ENCODE measurements around the gene ZNF71. TPM values are rescaled to one million over a fixed set of nuclear protein-coding genes. Genes with fewer than 3 reads are reported as not detected.

The ZNF71 gene
- total and polyA plus RNA-seq, 2 of the 8 experiments (the other 6 are each of a cell fraction or from before 2014, with no cell fraction given): 8.2 to 12.4 TPM

DNA sequence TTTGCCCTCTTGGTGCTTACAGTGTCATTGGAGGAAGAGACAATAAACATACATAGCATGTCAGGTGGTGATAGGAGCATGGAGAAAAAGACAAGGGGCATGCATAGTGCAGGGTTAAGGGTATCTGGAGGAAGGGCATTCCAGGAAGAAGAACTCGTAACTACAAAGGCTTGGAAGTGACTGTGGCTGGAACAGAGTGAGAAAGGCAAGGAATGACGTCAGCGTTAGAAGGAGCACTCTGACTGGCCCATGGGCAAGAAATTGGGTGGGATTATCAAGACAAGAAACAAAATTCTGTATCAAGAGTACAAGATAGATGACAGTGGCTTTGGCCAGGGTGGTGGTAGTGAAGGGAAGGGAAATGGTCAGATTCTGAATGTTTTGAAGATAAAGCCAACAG lies 59.0 kb downstream of the ZNF71 start:
- no peaks in the 10 kb centered on the region for H3K79me2 ChIP-seq (ENCODE audit: control insufficient read depth in 1 of 2, insufficient read depth in 2 of 2, low read length in 2 of 2)
- no peak overlapping the region for H2AK5ac ChIP-seq (ENCODE audit: low read depth, low read length)
- no peak overlapping the region for H2BK120ac ChIP-seq (replicated peaks; ENCODE audit: low read depth, low read length)
- H2BK12ac ChIP-seq (ENCODE audit: low read depth, low read length): no peak overlapping the region
- no peak overlapping the region for H4K5ac ChIP-seq (ENCODE audit: insufficient read length, low read depth, low read length)
- no peak for TF ChIP-seq RXRA (IDR thresholded peaks at IDR 0.05; ENCODE audit: insufficient read depth, low read depth, low read length)
- H4K91ac ChIP-seq (replicated peaks; ENCODE audit: insufficient read length, low read length): no peak overlapping the region
- no peak for FAIRE-seq
- H2BK20ac ChIP-seq (ENCODE audit: low read length): no peak overlapping the region
- H3K4ac ChIP-seq (replicated peaks; ENCODE audit: insufficient read length, low read depth, low read length): no peak overlapping the region
- H3K18ac ChIP-seq (ENCODE audit: extremely low read depth, low read length): no peak overlapping the region
- H3K36me3 ChIP-seq (ENCODE audit: control insufficient read depth in 2 of 4, insufficient read depth in 4 of 4, low read length in 3 of 4): no peaks in the 10 kb centered on the region
- no peak overlapping the region for H3K56ac ChIP-seq (replicated peaks; ENCODE audit: insufficient read length, low read depth, low read length)
- H2AFZ ChIP-seq (ENCODE audit: low read length): no peak overlapping the region
- no peak overlapping the region for H3K23ac ChIP-seq (ENCODE audit: insufficient read length)
- H3K14ac ChIP-seq (ENCODE audit: insufficient read length): no peak overlapping the region
- H3K4me3 ChIP-seq (ENCODE audit: extremely low read depth in 1 of 4, insufficient read depth in 2 of 4, low read depth in 3 of 4, low read length in 4 of 4): no peak overlapping the region
- H3K4me2 ChIP-seq (ENCODE audit: insufficient read depth in 1 of 2, low read depth in 2 of 2, low read length in 2 of 2): no peak overlapping the region
- ChIA-PET CTCF (ENCODE audit: partially characterized antibody) (no interaction called here), POLR2A (ENCODE audit: partially characterized antibody) (no interaction called here)
- no peak overlapping the region for H2BK5ac ChIP-seq (ENCODE audit: low read depth, low read length)
- H3K9me3 ChIP-seq (ENCODE audit: insufficient read depth in 2 of 2, low read depth in 1 of 2, low read length in 1 of 2): peaks cover 58 to 78% of the 10 kb centered on the region in 2 experiments
- H3K79me1 ChIP-seq (ENCODE audit: low read depth, low read length): no peaks in the 10 kb centered on the region
- no peaks in the 10 kb centered on the region for H3K4me1 ChIP-seq (replicated peaks in 1 of 4; ENCODE audit: control insufficient read depth in 3 of 4, insufficient read depth in 4 of 4, low read length in 3 of 4)
- no peak overlapping the region for H3K9ac ChIP-seq (replicated peaks in 1 of 4; ENCODE audit: extremely low read depth in 1 of 4, low read depth in 3 of 4, low read length in 3 of 4)
- H4K20me1 ChIP-seq (replicated peaks in 1 of 2; ENCODE audit: control insufficient read depth in 1 of 2, insufficient read depth in 2 of 2, low read length in 2 of 2): no peaks in the 10 kb centered on the region
- no peaks in the 10 kb centered on the region for H3K27me3 ChIP-seq (replicated peaks in 1 of 4; ENCODE audit: control insufficient read depth in 3 of 4, extremely low read depth in 1 of 4, insufficient read depth in 3 of 4, low read length in 3 of 4)
- no peak overlapping the region for H2BK15ac ChIP-seq (ENCODE audit: low read length)
- no peak overlapping the region for H3K27ac ChIP-seq (ENCODE audit: low read depth, low read length)
- no peak for DNase-seq (ENCODE audit: low read depth in 1 of 2, low spot score in 2 of 2)
- no peak overlapping the region for H4K8ac ChIP-seq (ENCODE audit: extremely low read depth, insufficient read depth, low read length)
- H3K23me2 ChIP-seq (ENCODE audit: low read depth, low read length): no peaks in the 10 kb centered on the region
- 78% methylated on average over 3 of the region's 3 CpGs; no CpG with 5 or more reads in 1 of the 2 experiments for WGBS, 2 experiments (ENCODE audit: extremely low coverage in 1 of 2, insufficient coverage in 1 of 2, insufficient read length in 1 of 2, insufficient replicate concordance in 2 of 2, low coverage in 1 of 2, low lambda C conversion rate in 2 of 2, missing lambda C conversion rate in 1 of 2)

Data from H1 (cell line).